SK-N-SH treated with all-trans-retinoic acid at 6 μM for 48 hours (cell line): ENCODE data around the gene MRPL52.

Experiments used
- ATAC-seq: fragments of 200-7000 bp; cut with Tn5 transposase; 3 replicates; pipeline ENCODE4 v1.9.1; 2020; ENCODE audit warnings: mild to moderate bottlenecking, moderate library complexity
- ARNTL ChIP-seq: fragments of 450-650 bp; formaldehyde crosslinking; IDR thresholded peaks from 2 replicates; pipeline ENCODE4 v1.5.0; 2020; ENCODE audit warnings: low read depth, mild to moderate bottlenecking, moderate library complexity, borderline replicate concordance
- BACH2 ChIP-seq: fragments of 250-450 bp; sonication (Bioruptor Pico); IDR thresholded peaks from 2 replicates; pipeline ENCODE4 v1.9.0; 2021; ENCODE audit warnings: mild to moderate bottlenecking, borderline replicate concordance
- CSDC2 ChIP-seq: fragments of 250-450 bp; sonication (Bioruptor Pico); IDR thresholded peaks from 2 replicates; pipeline ENCODE4 v1.5.0; 2020; ENCODE audit warnings: mild to moderate bottlenecking, moderate library complexity
- ESRRG ChIP-seq: fragments of 250-450 bp; sonication (Bioruptor Pico); IDR thresholded peaks from 2 replicates; pipeline ENCODE4 v1.6.1; 2021; ENCODE audit warnings: mild to moderate bottlenecking
- GLIS3 ChIP-seq: fragments of 250-450 bp; sonication (Bioruptor Pico); IDR thresholded peaks from 2 replicates; pipeline ENCODE4 v1.5.0; 2020; ENCODE audit warnings: mild to moderate bottlenecking, moderate library complexity
- ISL1 ChIP-seq: fragments of 250-450 bp; sonication (Bioruptor Pico); IDR thresholded peaks from 2 replicates; pipeline ENCODE4 v2.1.2; 2022; ENCODE audit warnings: mild to moderate bottlenecking, moderate library complexity
- OSR1 ChIP-seq: fragments of 250-450 bp; sonication (Bioruptor Pico); IDR thresholded peaks from 2 replicates; pipeline ENCODE4 v1.8.0; 2022; ENCODE audit warnings: moderate library complexity, mild to moderate bottlenecking, inconsistent platforms
- POU6F1 ChIP-seq: fragments of 250-450 bp; sonication (Bioruptor Pico); IDR thresholded peaks from 2 replicates; pipeline ENCODE4 v1.8.0; 2021; ENCODE audit warnings: low read depth, mild to moderate bottlenecking, moderate library complexity, borderline replicate concordance
- PPARA ChIP-seq: fragments of 250-450 bp; sonication (Bioruptor Pico); IDR thresholded peaks from 2 replicates; pipeline ENCODE4 v1.5.0; 2020; ENCODE audit warnings: mild to moderate bottlenecking, borderline replicate concordance
- RARB ChIP-seq: fragments of 250-450 bp; sonication (Bioruptor Pico); IDR thresholded peaks from 2 replicates; pipeline ENCODE4 v1.8.0; 2021; ENCODE audit warnings: mild to moderate bottlenecking, moderate library complexity
- TCF4 ChIP-seq: fragments of 250-450 bp; sonication (Bioruptor Pico); IDR thresholded peaks from 2 replicates; pipeline ENCODE4 v1.8.0; 2021; ENCODE audit warnings: mild to moderate bottlenecking, moderate library complexity, borderline replicate concordance
- TOX ChIP-seq: fragments of 250-450 bp; sonication (Bioruptor Pico); IDR thresholded peaks from 2 replicates; pipeline ENCODE4 v1.8.0; 2021; ENCODE audit warnings: mild to moderate bottlenecking, moderate library complexity, borderline replicate concordance
- ZC3H10 ChIP-seq: fragments of 250-450 bp; sonication (Bioruptor Pico); IDR thresholded peaks from 2 replicates; pipeline ENCODE4 v1.5.1; 2021; ENCODE audit warnings: mild to moderate bottlenecking, moderate library complexity
- ZFP3 ChIP-seq: fragments of 250-450 bp; sonication (Bioruptor Pico); IDR thresholded peaks from 2 replicates; pipeline ENCODE4 v1.5.0; 2020; ENCODE audit warnings: mild to moderate bottlenecking, moderate library complexity
- ZFP30 ChIP-seq: fragments of 450-650 bp; formaldehyde crosslinking; IDR thresholded peaks from 2 replicates; pipeline ENCODE4 v1.5.0; 2022; ENCODE audit warnings: mild to moderate bottlenecking, moderate library complexity
- TF ChIP-seq, protein P1 (sequence below): fragments of 250-450 bp; sonication (Bioruptor Pico); IDR thresholded peaks from 2 replicates; pipeline ENCODE4 v1.8.0; 2020; ENCODE audit warnings: mild to moderate bottlenecking, moderate library complexity, borderline replicate concordance
- TF ChIP-seq, protein P2 (sequence below): fragments of 250-450 bp; sonication (Bioruptor Pico); IDR thresholded peaks from 2 replicates; pipeline ENCODE4 v1.5.1; 2020; ENCODE audit warnings: low read depth, mild to moderate bottlenecking, moderate library complexity
- TF ChIP-seq, protein P3 (sequence below): fragments of 250-450 bp; sonication (Bioruptor Pico); IDR thresholded peaks from 2 replicates; pipeline ENCODE4 v1.5.1; 2021; ENCODE audit warnings: mild to moderate bottlenecking, moderate library complexity

Gene MRPL52

GRCh38 chr14:22835505-22835904, 5.8 kb downstream of the MRPL52 start:
- ATAC-seq = no peak
- TF ChIP-seq ARNTL = no peak
- TF ChIP-seq BACH2 (CRISPR knock-in tag) = no peak
- TF ChIP-seq, protein P1, sequence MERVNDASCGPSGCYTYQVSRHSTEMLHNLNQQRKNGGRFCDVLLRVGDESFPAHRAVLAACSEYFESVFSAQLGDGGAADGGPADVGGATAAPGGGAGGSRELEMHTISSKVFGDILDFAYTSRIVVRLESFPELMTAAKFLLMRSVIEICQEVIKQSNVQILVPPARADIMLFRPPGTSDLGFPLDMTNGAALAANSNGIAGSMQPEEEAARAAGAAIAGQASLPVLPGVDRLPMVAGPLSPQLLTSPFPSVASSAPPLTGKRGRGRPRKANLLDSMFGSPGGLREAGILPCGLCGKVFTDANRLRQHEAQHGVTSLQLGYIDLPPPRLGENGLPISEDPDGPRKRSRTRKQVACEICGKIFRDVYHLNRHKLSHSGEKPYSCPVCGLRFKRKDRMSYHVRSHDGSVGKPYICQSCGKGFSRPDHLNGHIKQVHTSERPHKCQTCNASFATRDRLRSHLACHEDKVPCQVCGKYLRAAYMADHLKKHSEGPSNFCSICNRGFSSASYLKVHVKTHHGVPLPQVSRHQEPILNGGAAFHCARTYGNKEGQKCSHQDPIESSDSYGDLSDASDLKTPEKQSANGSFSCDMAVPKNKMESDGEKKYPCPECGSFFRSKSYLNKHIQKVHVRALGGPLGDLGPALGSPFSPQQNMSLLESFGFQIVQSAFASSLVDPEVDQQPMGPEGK (CRISPR knock-in tag) = no peak
- no peak for TF ChIP-seq CSDC2 (CRISPR knock-in tag)
- no peak for TF ChIP-seq TOX (CRISPR knock-in tag)
- TF ChIP-seq ZFP30 (CRISPR knock-in tag) = no peak
- no peak for TF ChIP-seq POU6F1
- no peak for TF ChIP-seq PPARA (CRISPR knock-in tag)
- no peak for TF ChIP-seq ESRRG (CRISPR knock-in tag)
- TF ChIP-seq, protein P2, sequence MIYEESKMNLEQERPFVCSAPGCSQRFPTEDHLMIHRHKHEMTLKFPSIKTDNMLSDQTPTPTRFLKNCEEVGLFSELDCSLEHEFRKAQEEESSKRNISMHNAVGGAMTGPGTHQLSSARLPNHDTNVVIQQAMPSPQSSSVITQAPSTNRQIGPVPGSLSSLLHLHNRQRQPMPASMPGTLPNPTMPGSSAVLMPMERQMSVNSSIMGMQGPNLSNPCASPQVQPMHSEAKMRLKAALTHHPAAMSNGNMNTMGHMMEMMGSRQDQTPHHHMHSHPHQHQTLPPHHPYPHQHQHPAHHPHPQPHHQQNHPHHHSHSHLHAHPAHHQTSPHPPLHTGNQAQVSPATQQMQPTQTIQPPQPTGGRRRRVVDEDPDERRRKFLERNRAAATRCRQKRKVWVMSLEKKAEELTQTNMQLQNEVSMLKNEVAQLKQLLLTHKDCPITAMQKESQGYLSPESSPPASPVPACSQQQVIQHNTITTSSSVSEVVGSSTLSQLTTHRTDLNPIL (CRISPR knock-in tag) = no peak
- no peak for TF ChIP-seq RARB (CRISPR knock-in tag)
- no peak for TF ChIP-seq ISL1 (CRISPR knock-in tag)
- TF ChIP-seq, protein P3, sequence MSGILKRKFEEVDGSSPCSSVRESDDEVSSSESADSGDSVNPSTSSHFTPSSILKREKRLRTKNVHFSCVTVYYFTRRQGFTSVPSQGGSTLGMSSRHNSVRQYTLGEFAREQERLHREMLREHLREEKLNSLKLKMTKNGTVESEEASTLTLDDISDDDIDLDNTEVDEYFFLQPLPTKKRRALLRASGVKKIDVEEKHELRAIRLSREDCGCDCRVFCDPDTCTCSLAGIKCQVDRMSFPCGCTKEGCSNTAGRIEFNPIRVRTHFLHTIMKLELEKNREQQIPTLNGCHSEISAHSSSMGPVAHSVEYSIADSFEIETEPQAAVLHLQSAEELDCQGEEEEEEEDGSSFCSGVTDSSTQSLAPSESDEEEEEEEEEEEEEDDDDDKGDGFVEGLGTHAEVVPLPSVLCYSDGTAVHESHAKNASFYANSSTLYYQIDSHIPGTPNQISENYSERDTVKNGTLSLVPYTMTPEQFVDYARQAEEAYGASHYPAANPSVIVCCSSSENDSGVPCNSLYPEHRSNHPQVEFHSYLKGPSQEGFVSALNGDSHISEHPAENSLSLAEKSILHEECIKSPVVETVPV (CRISPR knock-in tag) = no peak
- TF ChIP-seq ZC3H10 (CRISPR knock-in tag) = no peak
- no peak for TF ChIP-seq GLIS3 (CRISPR knock-in tag)
- no peak for TF ChIP-seq ZFP3 (CRISPR knock-in tag)
- TF ChIP-seq TCF4 (CRISPR knock-in tag) = no peak

- ATAC-seq = peak; percentile 84
- TF ChIP-seq, protein P3 (CRISPR knock-in tag) = no peak
- TF ChIP-seq BACH2 (CRISPR knock-in tag) (no peak), GLIS3 (CRISPR knock-in tag) (no peak), ESRRG (CRISPR knock-in tag) (no peak), ZC3H10 (CRISPR knock-in tag) (no peak), OSR1 (CRISPR knock-in tag) (no peak), TOX (CRISPR knock-in tag) (no peak), ISL1 (CRISPR knock-in tag) (no peak)
- TF ChIP-seq, all 23 proteins: peak for 0
These were observed 6.8 kb downstream of the MRPL52 start, which contains the start of gene MMP14 for GRCh38 chr14:22836301-22837113. MMP14 (plus strand) TSS chr14:22836585; CDS start chr14:22836818, 233 bp downstream.

- ATAC-seq = peak; percentile 80
- TF ChIP-seq BACH2 (CRISPR knock-in tag) (no peak), TCF4 (CRISPR knock-in tag) (no peak)
These were observed 7.5 kb downstream of the MRPL52 start for GRCh38 chr14:22837114-22837749.
